Transverse colon (tissue), 4 donors: ENCODE measurements around the gene SEL1L.

ENCODE experiments used
- CTCF ChIP-seq, 5 experiments: fragments of 200-600 bp in 3 of 5; fragments of 450-650 bp in 2 of 5; sonication (generic) in 3 of 5; IDR thresholded peaks; 1 replicate in 2 of 5; 2 replicates in 3 of 5; pipeline ENCODE4 v1.5.1; 2016 to 2017; ENCODE audit warnings: antibody characterized with exemption in 5 of 5, inconsistent platforms in 3 of 5, mild to moderate bottlenecking in 2 of 5, moderate library complexity in 1 of 5
- EP300 ChIP-seq: sonication (generic); formaldehyde crosslinking; IDR thresholded peaks from one replicate; pipeline ENCODE4 v1.6.1; 2017; ENCODE audit warnings: antibody characterized with exemption, low read depth
- POLR2A ChIP-seq: fragments of 450-650 bp; IDR thresholded peaks from one replicate; pipeline ENCODE4 v1.6.1; 2016; ENCODE audit warnings: antibody characterized with exemption, mild to moderate bottlenecking, moderate library complexity
- POLR2AphosphoS5 ChIP-seq, 3 donors: sonication (generic); formaldehyde crosslinking; IDR thresholded peaks; one replicate each; pipeline ENCODE4 v1.6.1; 2016; ENCODE audit warnings: antibody characterized with exemption in 3 of 3

GRCh38 chr14:81449576-81449975 lies 84.1 kb downstream of the SEL1L start:
- TF ChIP-seq CTCF (IDR thresholded peaks at IDR 0.05) (no peak), POLR2A (no peak), POLR2AphosphoS5 (IDR thresholded peaks at IDR 0.05) (no peak), EP300 (no peak)
